Activated B cell treated with CpG ODN at 0.5 μM for 24 hours (primary cell): ENCODE data around the gene SEC31B. TPM values are rescaled to one million over a fixed set of nuclear protein-coding genes. Genes with fewer than 3 reads are reported as not detected.

Experiments
- ATAC-seq: fragments of 200-7000 bp; cut with Tn5 transposase; one replicate; pipeline ENCODE4 v1.10.0; 2021; ENCODE audit warnings: low read depth, mild to moderate bottlenecking, moderate library complexity
- CTCF ChIA-PET: fragments of 350-600 bp; sonication (Branson Sonifier 250); formaldehyde crosslinking; loops from one replicate; lab custom pipeline; 2021; ENCODE audit warnings: antibody characterized with exemption; lab: Charles Lee
- POLR2A ChIA-PET: fragments of 350-600 bp; sonication (Branson Sonifier 250); formaldehyde crosslinking; loops from one replicate; lab custom pipeline; 2021; ENCODE audit warnings: antibody characterized with exemption; lab: Charles Lee
- DNase-seq: peaks from one replicate; pipeline ENCODE4 v3.0.0; 2022
- H3K27ac Mint-ChIP-seq: one replicate; pipeline ENCODE4 v1.8.0; 2020; ENCODE audit warnings: mixed read lengths
- H3K27me3 Mint-ChIP-seq: one replicate; pipeline ENCODE4 v1.8.0; 2021; ENCODE audit warnings: mixed read lengths
- H3K36me3 Mint-ChIP-seq: one replicate; pipeline ENCODE4 v1.8.0; 2021; ENCODE audit warnings: low read depth, mixed read lengths
- H3K4me1 Mint-ChIP-seq: one replicate; pipeline ENCODE4 v1.8.0; 2021; ENCODE audit warnings: mixed read lengths
- H3K4me3 Mint-ChIP-seq: one replicate; pipeline ENCODE4 v1.8.0; 2020; ENCODE audit warnings: mild to moderate bottlenecking, mixed read lengths
- H3K9me3 Mint-ChIP-seq: one replicate; pipeline ENCODE4 v1.8.0; 2020; ENCODE audit warnings: mixed read lengths
- CTCF ChIP-seq: fragments of 200-600 bp; IDR thresholded peaks from one replicate; pipeline ENCODE4 v1.8.0; 2022; ENCODE audit warnings: antibody characterized with exemption, mild to moderate bottlenecking
- intact Hi-C: fragments of 100-400 bp; cut with micrococcal nuclease; formaldehyde crosslinking; loops from one replicate; pipeline ENCODE4 v1.15.1; 2024
- total RNA-seq: library from RNA; stranded (reverse); gene quantifications from 2 replicates; pipeline ENCODE4 v1.2.3, GENCODE V29; 2022

The SEC31B gene
- total RNA-seq, 1 donor from 2014 or later, result 21.6 TPM

DNA sequence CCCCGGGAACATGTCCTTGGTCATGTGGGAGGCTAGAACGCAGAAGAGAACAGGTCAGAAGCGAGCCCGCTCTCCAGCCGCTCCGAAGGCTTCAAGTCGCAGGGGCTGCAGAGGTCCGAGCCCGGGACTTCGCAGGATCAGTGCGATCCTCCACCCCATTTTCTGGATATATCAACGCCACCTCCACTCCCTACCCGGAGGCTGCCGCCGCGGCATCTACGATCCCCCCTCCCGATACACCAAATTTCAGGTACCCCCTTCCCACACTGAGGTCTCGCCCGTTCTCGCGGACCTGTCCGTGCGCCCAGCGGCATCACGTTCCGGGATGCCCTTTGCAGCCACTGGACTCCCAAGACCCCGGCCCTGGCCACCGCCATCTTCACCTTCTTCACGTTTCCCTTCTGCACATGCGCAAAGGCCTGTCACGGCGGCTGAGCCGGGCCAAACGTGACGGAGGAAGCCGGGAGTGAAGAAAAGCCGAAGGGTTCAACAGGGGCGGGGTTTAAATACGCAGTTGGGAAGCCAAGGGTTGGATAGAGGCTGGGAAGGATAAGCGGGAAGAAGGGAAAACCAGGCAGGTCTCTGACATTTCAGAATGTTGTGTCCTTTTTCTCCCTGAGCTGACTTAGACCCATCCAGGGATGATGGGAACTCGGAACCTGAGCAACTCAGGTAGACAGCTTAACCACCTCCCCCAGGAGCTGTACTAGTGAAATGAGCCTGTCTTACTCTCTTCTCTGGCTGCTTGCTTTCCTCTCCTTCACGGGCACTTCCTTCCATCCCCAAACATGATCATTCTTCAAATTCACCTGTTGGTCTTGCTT, 10.0 kb upstream of the SEC31B start, which contains the start of gene NDUFB8:
TSS of gene NDUFB8 (minus strand) at position 397 of the 824 bp plus-strand sequence. CDS start at position 377, 20 bp downstream.
- Mint-ChIP-seq H3K27ac (peak within 1 kb of the TSS; percentile 96), H3K36me3 (peaks cover 33% of the 10 kb centered on the region), H3K9me3 (no peaks in the 10 kb centered on the region), H3K27me3 (no peaks in the 10 kb centered on the region), H3K4me3 (peak within 1 kb of the TSS; percentile 100), H3K4me1 (peaks cover 26% of the 10 kb centered on the region)
- ChIA-PET POLR2A (no interaction called here), CTCF (interaction anchor here (1.0 to 3.1 kb wide), 4 partner anchors 9 to 296 kb away, joined by 3 to 14 read pairs (median 4); no protein-coding TSS in a partner anchor)
- DNase-seq, result peak; percentile 77
- ATAC-seq, result peak; percentile 85
- TF ChIP-seq CTCF, result no peak
- intact Hi-C loops, result loop anchor here (1.0 to 10.0 kb wide), 2 partner anchors 202 to 1975 kb away; partner anchors contain the start of genes ACTR1A and SUFU

DNA sequence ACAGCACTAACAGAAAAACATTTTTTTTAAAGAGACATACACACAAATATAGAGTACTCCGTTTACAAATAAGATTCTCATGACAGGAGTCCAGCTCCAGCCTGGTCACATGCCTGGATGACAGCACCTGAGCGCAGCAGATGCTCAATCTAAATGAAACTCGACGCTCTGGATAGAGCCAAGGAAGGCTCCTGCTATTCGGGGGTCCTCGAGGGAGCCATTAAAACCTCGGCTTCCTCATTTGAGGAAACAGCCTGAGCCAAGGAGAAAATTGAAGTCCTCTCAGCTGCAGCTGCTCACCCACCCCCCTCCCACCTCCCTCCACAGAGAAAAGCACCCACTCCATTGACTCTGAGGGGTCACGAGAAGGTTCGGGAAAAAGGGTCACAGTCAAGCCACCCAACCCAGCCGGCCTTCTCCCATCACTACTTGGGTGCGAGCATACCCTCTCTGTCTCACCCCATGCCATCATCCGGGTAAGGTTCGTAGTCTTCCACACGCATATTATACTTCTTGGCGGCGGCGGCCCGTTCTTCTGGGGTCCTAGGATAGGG, 9.3 kb upstream of the SEC31B start:
- Mint-ChIP-seq H3K4me3 (peak overlapping the region; percentile 100), H3K4me1 (peaks cover 26% of the 10 kb centered on the region), H3K9me3 (no peaks in the 10 kb centered on the region), H3K27me3 (no peaks in the 10 kb centered on the region), H3K27ac (peak overlapping the region; percentile 96), H3K36me3 (peaks cover 40% of the 10 kb centered on the region)
- no peak for ATAC-seq
- no peak for TF ChIP-seq CTCF
- intact Hi-C loops, result loop anchor here (1.0 kb wide), 1 partner anchor 202 kb away; no protein-coding TSS in a partner anchor
- ChIA-PET CTCF (interaction anchor here (3.1 kb wide), 1 partner anchor 11 kb away, joined by 14 read pairs; no protein-coding TSS in a partner anchor), POLR2A (interaction anchor here (0.6 kb wide), 1 partner anchor 175 kb away, joined by 4 read pairs; no protein-coding TSS in a partner anchor)
- DNase-seq, result no peak

DNA sequence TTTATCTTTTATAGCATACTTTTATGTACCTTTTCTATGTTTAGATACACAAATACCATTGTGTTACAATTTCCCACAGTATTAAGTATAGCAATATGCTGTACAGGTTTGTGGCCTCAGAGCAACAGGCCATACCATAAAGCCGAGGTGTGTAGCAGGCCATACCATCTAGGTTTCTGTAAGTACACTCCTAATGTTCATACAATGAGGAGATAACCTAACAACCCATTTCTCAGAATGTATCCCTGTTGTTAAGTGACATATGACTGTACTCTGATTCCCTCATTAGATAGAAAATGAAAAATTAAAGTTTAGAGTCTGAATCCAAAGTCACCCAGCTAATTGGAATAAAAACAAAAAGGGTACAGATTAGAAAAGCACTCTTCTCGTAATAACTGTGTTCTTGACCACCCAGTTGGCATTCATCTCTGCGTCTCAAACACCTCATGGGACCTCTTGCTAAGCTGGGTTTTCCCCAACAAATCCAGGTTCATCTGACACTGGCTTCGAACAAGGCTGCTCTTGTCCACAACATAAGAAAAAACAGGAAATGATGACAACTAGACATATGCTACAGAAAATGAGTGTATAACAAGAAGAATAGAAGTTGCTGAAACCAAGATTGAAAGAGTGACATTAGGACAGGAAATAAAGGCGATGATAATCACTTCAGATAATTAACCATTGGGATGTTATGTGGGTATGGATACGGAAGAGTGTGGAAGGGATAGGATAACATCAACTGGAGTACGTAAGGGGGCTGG, 8.6 kb upstream of the SEC31B start:
- no peak for DNase-seq
- Mint-ChIP-seq H3K36me3 (peaks cover 47% of the 10 kb centered on the region), H3K27me3 (no peaks in the 10 kb centered on the region), H3K4me1 (peaks cover 26% of the 10 kb centered on the region), H3K27ac (peak overlapping the region; percentile 69), H3K4me3 (peak overlapping the region; percentile 100), H3K9me3 (no peaks in the 10 kb centered on the region)
- ChIA-PET POLR2A (interaction anchor here (0.6 to 2.5 kb wide), 2 partner anchors 7 to 175 kb away, joined by 4 to 12 read pairs; partner anchors contain the start of gene HIF1AN), CTCF (interaction anchor here (3.1 kb wide), 1 partner anchor 10 kb away, joined by 14 read pairs; no protein-coding TSS in a partner anchor)
- no peak for TF ChIP-seq CTCF
- ATAC-seq, result peak; percentile 29
- intact Hi-C loops, result no loop called here

DNA sequence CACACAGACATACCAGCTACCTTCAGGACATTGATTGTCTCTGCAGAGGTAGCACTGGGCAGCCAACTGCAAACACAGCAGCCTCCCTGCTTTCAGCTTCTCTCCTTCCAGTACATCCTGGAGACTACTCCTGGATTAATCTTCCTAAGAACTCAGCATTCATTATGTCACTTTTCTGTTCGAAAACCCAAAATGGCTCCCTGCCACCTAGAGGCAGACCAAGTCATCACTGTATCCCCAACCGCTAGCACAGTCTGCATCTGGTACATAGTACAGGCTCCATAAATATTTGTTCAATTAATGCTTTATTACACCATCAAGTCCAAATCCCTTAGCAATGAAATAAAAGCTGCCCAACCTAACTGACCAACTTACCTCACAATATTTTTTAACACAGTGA, 5.0 kb upstream of the SEC31B start:
- Mint-ChIP-seq H3K27me3 (no peaks in the 10 kb centered on the region), H3K27ac (no peak overlapping the region), H3K9me3 (no peaks in the 10 kb centered on the region), H3K4me1 (peaks cover 18% of the 10 kb centered on the region), H3K36me3 (peaks cover 58% of the 10 kb centered on the region), H3K4me3 (no peak overlapping the region)
- DNase-seq (no peak), ATAC-seq (no peak)
- intact Hi-C loops, result no loop called here
- POLR2A ChIA-PET, result no interaction called here
- TF ChIP-seq CTCF, result no peak
- CTCF ChIA-PET, result no interaction called here
